T47D (cell line): ENCODE results near the gene PSAP.

Source experiments
- DNase-seq, 2 experiments: peaks; one replicate each; pipeline versions ENCODE4 v3.0.0 to v3.0.0-alpha.2; 2011 to 2012; ENCODE audit warnings: low read depth in 1 of 2, low spot score in 1 of 2
- JUND ChIP-seq: IDR thresholded peaks from 2 replicates; pipeline ENCODE4 v1.6.1; 2012; ENCODE audit warnings: low read depth
- in situ Hi-C: cut with HindIII; loops from 2 replicates; pipeline ENCODE4 v1.10.0; 2016; ENCODE audit warnings: low sequenced_read_pairs, low pct_unique_long_range_greater_than_20kb

The PSAP gene

GRCh38 chr10:71812016-71812912 lies 38.8 kb downstream of the PSAP start:
- in situ Hi-C loops: no loop called here
- peak in 1 of 2 experiments; percentile 17 for DNase-seq

GRCh38 chr10:71811351-71811750 lies 39.7 kb downstream of the PSAP start:
- no peak for TF ChIP-seq JUND
- DNase-seq: no peak
- in situ Hi-C loops: no loop called here

More at GRCh38 chr10:71812016-71812912, 38.8 kb downstream of the PSAP start:
- TF ChIP-seq JUND: no peak

GRCh38 chr10:71810048-71810750 lies 40.9 kb downstream of the PSAP start:
- in situ Hi-C loops: no loop called here
- DNase-seq: no peak
- no peak for TF ChIP-seq JUND

GRCh38 chr10:71809628-71810027 lies 41.4 kb downstream of the PSAP start:
- TF ChIP-seq JUND: no peak
- no peak for DNase-seq
- in situ Hi-C loops: no loop called here

GRCh38 chr10:71807557-71808510 lies 43.2 kb downstream of the PSAP start:
- DNase-seq: no peak
- TF ChIP-seq JUND: no peak
- in situ Hi-C loops: no loop called here

- no peak for TF ChIP-seq JUND
- in situ Hi-C loops: no loop called here
- no peak for DNase-seq
Measured at GRCh38 chr10:71806704-71807556, 44.1 kb downstream of the PSAP start.

GRCh38 chr10:71805776-71806703 lies 45.0 kb downstream of the PSAP start:
- TF ChIP-seq JUND: no peak
- in situ Hi-C loops: no loop called here

GRCh38 chr10:71804077-71804476 lies 47.0 kb downstream of the PSAP start:
- TF ChIP-seq JUND: no peak
- in situ Hi-C loops: no loop called here
- DNase-seq: no peak

More at GRCh38 chr10:71805776-71806703, 45.0 kb downstream of the PSAP start:
- no peak for DNase-seq

- in situ Hi-C loops: no loop called here
- no peak for DNase-seq
Measured at GRCh38 chr10:71802715-71803488, 48.1 kb downstream of the PSAP start.

GRCh38 chr10:71802235-71802634 lies 48.8 kb downstream of the PSAP start:
- in situ Hi-C loops: no loop called here
- no peak for TF ChIP-seq JUND
- DNase-seq: no peak

More at GRCh38 chr10:71802715-71803488, 48.1 kb downstream of the PSAP start:
- TF ChIP-seq JUND: no peak
